GM18526 (cell line): ENCODE results near the gene PPA1.

ENCODE experiments used
- POLR2A ChIP-seq: IDR thresholded peaks from 3 replicates; pipeline ENCODE4 v1.6.1; 2011; ENCODE audit not compliant: insufficient read length; ENCODE audit errors: extremely low read depth

Gene PPA1

GRCh38 chr10:70160798-70161197 is 72.4 kb downstream of the PPA1 start:
- no peak for TF ChIP-seq POLR2A

- TF ChIP-seq POLR2A: no peak
These were observed 75.1 kb downstream of the PPA1 start for GRCh38 chr10:70158113-70158512.

GRCh38 chr10:70155255-70155838 is 77.9 kb downstream of the PPA1 start:
- no peak for TF ChIP-seq POLR2A
